ENCODE data around the gene RMND5A.
"Not testable (repeated sequence)": the region's sequence is repeated elsewhere in the genome, so short reads cannot be mapped to it uniquely, and the experiment has no call there.

GRCh38 chr2:86725706-86726105, 5.6 kb downstream of the RMND5A start:
- TF ChIP-seq, protein P1, sequence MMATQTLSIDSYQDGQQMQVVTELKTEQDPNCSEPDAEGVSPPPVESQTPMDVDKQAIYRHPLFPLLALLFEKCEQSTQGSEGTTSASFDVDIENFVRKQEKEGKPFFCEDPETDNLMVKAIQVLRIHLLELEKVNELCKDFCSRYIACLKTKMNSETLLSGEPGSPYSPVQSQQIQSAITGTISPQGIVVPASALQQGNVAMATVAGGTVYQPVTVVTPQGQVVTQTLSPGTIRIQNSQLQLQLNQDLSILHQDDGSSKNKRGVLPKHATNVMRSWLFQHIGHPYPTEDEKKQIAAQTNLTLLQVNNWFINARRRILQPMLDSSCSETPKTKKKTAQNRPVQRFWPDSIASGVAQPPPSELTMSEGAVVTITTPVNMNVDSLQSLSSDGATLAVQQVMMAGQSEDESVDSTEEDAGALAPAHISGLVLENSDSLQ (IDR thresholded peaks at IDR 0.05), result not testable (repeated sequence)
- not testable (repeated sequence) for TF ChIP-seq SUZ12 (IDR thresholded peaks at IDR 0.05); TARDBP (IDR thresholded peaks at IDR 0.05); ARNT (IDR thresholded peaks at IDR 0.05); NFRKB (IDR thresholded peaks at IDR 0.05); FOXA1 (IDR thresholded peaks at IDR 0.05); ELF4 (IDR thresholded peaks at IDR 0.05); L3MBTL2 (conservative IDR thresholded peaks at IDR 0.05)

All from HEK293T (cell line).